Endothelial cell of hepatic sinusoid (primary cell): ENCODE measurements around the gene FNDC5.

Experiments used
- in situ Hi-C: cut with HindIII; loops from 2 replicates; pipeline ENCODE4 v1.10.0; 2017; ENCODE audit warnings: low sequenced_read_pairs

Gene FNDC5

DNA sequence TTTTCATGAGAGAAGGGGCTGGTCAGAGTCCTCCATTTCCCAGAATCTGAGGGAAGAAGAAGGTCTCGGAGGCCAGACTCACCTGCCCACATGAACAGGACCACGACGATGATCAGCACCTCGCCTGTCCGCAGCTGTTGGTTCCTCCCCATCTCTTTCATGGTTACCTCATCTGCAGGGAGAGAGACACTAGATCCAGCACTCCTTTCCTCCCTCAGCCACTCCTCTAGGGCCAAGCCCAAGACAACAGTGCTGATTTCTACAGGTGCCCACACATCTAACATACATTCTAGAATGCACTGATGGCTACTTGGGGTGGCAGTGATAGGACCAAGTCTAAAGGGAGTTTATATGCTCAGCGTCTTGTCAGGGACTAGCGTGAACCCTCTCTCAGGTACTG, 3.0 kb downstream of the FNDC5 start:
- in situ Hi-C loops, result no loop called here

DNA sequence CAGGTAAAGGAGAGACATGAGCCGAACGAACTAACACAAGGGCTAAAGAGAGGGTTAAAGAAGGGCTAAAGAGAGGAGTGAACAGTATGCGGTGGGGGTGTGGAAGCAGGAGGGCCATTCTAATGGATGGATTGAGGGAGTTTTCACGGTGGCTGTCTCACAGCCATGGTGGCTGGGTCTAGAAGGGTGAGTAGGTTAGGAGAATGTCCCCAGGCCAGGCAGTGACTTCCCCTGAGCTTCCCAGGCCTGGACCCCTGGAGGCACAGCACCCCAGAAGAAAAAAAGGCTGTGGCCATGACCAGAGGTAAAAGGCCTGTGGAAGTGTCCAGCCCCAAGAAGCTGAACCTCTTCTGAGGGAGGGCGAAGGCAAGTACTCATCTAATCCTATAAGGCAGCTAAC, 3.6 kb downstream of the FNDC5 start:
- in situ Hi-C loops, result no loop called here

DNA sequence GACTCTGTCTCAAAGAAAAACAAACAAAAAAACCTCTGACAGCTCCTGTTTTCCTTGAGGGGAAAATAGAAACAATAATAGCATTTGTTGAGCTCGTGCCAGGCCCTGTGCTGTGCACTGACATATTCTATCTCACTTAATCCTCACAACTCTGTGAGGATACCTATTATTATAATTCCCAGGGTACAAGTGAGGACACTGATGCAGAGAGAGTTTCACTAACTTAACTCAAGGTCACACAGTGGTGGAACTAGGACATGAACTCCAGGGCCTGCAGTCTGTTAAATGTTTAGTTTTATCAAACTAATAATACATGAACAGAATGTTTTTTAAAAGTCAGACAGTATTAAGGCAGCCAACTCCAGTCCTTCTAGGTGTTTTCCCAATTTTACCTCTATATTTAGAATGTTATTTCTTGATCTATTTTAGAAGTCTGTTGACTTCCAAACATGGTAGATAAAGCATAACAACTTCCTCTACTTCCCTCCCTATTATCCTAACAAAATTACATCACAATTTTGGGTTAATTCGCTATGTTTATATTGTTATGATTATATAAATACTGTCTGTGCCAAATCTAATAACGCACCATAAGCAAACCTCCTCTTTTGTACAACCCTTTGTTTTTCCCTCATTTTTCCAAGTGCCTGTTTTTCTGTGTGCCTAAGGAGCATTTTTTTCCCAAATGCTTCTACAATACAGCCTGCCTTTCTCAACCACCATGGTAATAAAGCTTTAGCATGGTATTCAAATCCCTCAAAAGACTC, 4.9 kb downstream of the FNDC5 start:
- in situ Hi-C loops, result no loop called here

DNA sequence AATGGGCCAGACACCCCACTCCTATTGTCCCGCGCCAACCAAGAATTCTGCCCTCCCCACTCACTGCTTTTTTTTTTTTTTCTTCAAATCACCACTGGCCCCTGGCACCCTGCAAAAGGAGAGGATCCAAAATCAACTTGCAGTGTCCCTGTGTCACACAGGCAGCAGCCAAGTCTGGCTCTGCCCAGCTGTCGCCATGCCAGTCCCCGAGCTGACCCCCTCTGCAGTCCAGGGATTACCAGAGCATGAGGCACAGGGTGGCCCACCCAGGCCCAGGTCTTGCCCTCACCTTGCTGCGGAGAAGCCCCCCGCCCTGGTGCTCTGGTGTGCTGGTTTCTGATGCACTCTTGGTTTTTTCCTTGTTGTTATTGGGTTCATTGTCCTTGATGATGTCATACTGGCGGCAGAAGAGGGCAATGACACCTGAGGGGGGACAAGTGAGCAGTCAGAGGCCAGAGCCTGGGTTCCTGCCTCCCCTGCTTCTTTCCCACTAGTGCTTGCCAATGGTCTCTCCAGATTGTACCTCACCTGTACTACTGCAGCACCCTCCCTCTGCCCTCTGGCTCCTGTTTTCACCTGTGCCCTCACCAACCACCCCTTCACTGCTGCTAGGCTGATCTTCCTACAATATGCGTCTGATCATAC, 6.2 kb downstream of the FNDC5 start:
- in situ Hi-C loops, result loop anchor here (5.0 kb wide), 2 partner anchors 57 to 78 kb away; no protein-coding TSS in a partner anchor

DNA sequence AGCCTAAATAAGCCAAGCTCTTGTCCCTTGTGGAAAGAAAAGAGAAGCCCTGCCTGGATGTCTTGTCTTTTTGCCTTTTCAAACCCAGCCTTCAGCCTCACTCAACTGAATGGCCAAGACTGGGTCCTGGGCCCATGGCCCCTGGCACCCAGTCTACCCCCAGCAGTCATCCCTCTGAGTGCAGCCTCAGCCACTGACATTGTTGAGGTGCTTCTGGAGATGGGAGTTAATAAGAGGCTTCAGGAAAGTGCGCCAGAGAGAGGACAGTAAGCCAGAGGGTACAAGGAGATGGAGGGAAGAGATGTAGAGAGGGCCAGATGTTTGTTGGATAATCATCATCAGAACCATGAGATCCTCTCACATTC, 6.8 kb downstream of the FNDC5 start:
- in situ Hi-C loops, result loop anchor here (5.0 kb wide), 2 partner anchors 57 to 78 kb away; no protein-coding TSS in a partner anchor

GRCh38 chr1:32863218-32863880, 7.4 kb downstream of the FNDC5 start:
- in situ Hi-C loops, result loop anchor here (5.0 kb wide), 2 partner anchors 56 to 79 kb away; no protein-coding TSS in a partner anchor

DNA sequence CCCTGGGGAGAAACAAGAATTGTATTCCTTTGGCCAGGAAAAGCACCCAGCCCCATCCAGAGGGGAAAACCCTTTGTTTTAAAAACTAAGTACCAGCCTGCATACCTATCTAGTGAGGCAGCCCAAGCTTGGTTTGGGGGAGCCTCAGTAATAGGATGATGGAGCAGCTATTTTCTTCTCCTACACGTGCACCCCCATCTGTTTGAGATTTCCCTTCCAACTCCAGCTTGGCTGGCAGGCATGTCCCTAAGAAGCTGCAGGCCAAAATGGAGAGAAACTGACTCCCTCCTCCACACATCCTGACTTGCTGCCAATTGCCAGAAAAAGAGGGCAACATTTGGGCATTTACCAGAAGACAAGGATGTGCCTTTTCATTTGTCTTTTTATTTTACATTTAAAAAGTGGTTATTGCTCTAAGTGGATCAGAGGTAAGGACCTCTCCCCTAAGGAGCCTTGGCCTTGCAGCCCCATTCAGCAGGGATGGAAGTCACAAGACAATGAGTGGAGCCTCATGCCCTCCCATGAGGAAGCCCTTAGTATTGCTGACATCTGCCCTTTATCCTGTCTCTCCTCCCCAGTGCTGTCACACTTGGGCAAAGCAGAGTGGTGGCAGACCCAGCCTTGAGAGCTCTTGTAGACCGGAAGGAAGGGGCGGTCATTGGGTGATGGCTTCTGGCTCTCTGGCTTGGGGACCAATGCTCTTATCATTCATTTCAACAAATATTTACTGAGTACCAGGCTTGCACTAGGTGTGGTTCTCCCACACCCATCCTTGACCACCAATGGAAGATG, 8.6 kb downstream of the FNDC5 start:
- in situ Hi-C loops, result loop anchor here (5.0 kb wide), 2 partner anchors 55 to 80 kb away; no protein-coding TSS in a partner anchor

GRCh38 chr1:32860566-32860965, 10.1 kb downstream of the FNDC5 start:
- in situ Hi-C loops, result loop anchor here (5.0 kb wide), 2 partner anchors 53 to 82 kb away; no protein-coding TSS in a partner anchor

- in situ Hi-C loops, result loop anchor here (5.0 to 10.0 kb wide), 4 partner anchors 53 to 325 kb away; partner anchors contain the start of gene TRIM62
These were observed 10.8 kb downstream of the FNDC5 start for GRCh38 chr1:32859915-32860314.

DNA sequence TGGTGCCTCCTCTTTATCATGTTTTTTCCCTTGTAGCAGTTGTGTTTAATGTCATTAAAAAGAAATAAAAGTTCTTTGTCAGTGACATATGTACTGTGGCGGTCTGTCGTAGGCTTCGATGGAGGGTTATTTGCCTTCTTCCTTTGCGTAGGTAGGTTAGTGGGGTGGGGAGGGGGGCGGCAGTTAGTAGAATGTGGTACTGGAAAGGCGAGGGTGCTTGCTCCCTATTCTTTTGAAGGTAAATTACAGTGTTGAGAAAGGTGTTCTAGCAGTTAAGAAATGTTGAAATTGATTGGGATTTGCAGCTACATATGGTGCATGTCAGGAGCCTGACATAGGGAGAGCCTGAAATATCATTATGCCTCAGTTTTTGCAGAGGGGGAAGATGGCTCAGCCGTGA, 11.9 kb downstream of the FNDC5 start:
- in situ Hi-C loops, result loop anchor here (5.0 to 10.0 kb wide), 2 partner anchors 101 to 326 kb away; partner anchors contain the start of gene TRIM62

DNA sequence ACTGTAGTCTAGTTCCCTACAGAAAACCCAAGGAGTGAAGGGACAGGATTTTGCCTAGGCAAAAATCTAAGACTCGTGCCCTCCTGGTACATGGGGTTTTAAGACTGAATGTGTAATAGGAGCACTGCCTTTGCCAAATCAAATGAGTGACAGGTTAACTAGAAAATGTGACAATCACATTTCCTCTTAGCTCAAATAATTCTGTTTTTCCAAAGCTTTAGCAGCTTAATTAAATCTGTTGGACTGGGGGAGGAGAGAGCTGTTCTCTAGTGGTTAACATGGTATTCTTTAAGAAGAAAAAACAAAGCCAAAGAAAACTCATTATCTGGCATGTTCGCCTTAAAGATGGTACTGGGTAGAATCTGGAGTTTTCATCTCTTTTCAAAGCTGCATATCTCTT, 12.6 kb downstream of the FNDC5 start:
- in situ Hi-C loops, result loop anchor here (5.0 to 10.0 kb wide), 2 partner anchors 101 to 327 kb away; partner anchors contain the start of gene TRIM62

DNA sequence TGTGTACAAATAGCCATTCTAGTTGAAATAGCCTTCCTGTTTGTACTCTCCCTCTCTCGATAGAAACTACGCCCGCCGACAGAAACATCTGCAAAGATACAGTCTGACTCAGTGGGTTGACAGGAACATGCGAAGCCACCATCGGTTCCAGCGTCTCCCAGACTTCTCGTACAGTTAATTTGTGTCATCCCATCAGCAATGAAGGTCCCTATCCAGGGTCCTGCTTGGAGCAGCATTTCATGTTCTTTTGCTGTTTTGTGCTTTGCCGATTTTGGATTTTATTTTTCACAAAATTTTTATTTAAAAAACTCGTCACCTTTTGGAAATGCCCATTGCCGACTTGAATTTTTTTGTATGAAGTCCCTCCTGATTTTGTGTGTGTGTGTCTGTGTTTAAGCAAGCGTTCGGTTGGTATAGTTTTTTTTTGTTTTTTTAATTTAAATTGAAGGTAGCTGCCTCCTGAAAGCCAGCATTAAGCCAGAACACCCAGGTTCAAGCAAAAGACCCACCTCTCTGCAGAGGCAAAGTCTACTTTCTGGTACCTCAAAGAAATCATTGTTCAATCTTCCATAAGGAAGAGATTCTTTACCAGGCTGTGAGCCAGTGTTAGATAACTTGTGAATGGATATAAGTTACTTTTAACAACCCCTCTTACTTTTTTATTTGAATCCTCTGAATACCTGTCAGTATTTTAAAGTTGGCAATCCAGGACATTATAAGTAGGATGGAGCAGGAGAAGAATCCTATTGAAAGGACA, 14.7 kb downstream of the FNDC5 start:
- in situ Hi-C loops, result loop anchor here (5.0 to 10.0 kb wide), 2 partner anchors 99 to 329 kb away; partner anchors contain the start of gene TRIM62

DNA sequence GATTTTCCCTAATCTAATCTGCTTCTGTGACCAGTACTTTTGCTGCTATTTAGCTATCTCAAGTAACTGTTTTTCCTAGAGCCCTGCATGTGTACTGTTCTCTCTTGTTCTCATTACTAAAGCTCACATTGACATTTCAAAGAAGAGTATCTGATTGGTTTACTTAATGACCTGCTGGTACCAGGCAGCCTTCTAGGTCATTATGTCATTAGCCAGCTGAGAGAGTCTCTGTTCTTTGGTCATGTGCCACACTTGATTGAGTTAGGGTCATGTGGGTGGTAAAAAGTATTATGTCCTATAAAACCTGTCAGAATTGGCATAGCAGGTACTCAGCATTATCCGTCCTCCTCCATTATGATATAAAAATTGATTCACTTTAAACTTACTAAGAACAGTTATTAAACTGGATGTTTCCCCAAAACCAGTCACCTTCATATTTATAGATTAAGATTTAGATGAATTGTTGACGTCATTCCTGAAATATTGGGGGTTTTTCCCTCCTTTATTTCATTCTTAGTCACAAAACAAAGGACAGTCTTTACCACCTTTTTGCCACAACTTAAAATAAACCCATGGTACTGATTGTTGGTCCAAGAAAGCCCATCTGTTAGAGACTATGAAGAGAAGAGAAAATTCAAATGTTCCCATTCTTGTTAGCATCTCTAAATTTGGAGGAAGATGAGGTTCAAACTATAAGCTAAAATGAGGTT, 22.2 kb downstream of the FNDC5 start:
- in situ Hi-C loops, result no loop called here

- in situ Hi-C loops, result no loop called here
These were observed 38.8 kb downstream of the FNDC5 start for GRCh38 chr1:32831878-32832277.

DNA sequence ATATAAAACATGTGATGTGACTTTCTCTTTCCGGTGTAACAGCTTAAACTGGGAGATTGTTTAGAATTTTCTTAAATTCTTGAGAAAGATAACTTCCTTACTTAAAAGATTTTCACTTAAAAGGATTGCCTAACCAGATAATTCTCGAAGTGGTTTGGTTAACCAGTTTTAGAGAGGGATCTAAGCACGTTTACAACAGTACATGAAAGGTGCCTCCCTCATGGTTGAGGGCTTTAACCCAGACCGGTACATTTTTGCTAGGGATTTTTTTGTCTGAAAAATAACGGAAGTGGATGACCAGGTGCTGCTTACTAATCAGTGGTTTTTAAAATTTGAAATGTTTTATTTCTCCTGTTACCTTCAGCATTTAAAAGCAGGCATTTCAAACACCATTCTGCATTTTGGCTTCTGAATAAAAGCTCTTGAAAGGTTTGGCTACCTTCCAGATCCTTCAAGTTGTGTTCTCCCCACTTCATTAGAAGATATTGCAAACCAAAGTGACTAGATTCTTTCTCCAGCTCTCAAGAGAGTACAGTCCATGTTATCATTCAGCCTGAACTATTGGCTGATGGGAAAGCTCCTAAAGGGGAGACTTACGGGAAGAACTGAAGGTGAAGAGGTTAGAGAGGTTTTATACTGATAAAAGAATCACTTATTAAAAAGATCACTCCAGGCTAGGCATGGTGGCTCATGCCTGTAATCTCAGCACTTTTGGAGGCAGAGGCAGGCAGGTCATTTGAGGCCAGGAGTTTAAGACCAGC, 40.4 kb downstream of the FNDC5 start:
- in situ Hi-C loops, result no loop called here

- in situ Hi-C loops, result no loop called here
These were observed 42.4 kb downstream of the FNDC5 start for GRCh38 chr1:32828341-32828740.

GRCh38 chr1:32825181-32825580, 45.5 kb downstream of the FNDC5 start:
- in situ Hi-C loops, result no loop called here

DNA sequence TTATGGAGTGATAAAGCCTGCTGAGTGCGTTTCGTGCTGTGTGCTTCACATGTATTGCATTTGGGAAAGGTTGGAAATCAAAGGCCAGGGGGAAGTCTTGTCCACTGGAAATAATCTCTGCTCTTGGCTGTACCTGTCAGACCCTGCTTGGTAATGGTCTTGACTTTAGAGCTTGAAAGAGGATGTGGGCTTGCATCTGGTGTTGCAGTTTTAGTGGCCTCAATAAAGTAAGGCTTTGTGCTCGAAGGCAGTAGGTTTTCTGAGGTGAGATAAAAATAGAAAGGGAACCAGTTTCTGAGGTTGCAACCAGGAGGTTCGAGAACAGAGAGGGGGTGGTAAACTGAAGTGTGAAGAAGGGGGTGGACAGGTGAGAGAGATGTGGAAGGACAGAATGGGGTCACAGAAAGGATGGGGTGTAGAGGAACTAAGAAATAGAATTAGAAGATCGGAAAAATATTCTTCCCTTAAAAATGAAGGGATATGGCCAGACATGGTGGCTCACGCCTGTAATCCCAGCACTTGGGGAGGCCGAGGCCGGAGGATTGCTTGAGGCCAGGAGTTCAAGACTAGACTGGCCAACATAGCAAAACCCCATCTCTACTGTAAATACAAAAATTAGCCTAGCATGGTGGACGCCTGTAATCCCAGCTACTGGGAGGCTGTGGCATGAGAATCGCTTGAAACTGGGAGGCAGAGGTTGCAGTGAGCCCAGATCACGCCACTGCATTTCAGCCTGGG, 51.7 kb downstream of the FNDC5 start:
- in situ Hi-C loops, result no loop called here
